Measurements from ENCODE around the gene EYS. TPM values are rescaled to one million over a fixed set of nuclear protein-coding genes. Genes with fewer than 3 reads are reported as not detected.
A peak's percentile ranks its signal among the peaks of the same experiment; 100 is the strongest.

EYS gene
- total and polyA plus RNA-seq, 8 donors: 0.24 to 0.85 (median 0.55) TPM

GRCh38 chr6:65091561-65091960, 615.5 kb downstream of the EYS start:
- no peak overlapping the region for H3K27ac ChIP-seq
- peaks cover 0 to 17% of the 10 kb centered on the region in 2 donors for H3K9me3 ChIP-seq
- intact Hi-C loops (cut with DNase I): no loop called here
- TF ChIP-seq, protein P1, sequence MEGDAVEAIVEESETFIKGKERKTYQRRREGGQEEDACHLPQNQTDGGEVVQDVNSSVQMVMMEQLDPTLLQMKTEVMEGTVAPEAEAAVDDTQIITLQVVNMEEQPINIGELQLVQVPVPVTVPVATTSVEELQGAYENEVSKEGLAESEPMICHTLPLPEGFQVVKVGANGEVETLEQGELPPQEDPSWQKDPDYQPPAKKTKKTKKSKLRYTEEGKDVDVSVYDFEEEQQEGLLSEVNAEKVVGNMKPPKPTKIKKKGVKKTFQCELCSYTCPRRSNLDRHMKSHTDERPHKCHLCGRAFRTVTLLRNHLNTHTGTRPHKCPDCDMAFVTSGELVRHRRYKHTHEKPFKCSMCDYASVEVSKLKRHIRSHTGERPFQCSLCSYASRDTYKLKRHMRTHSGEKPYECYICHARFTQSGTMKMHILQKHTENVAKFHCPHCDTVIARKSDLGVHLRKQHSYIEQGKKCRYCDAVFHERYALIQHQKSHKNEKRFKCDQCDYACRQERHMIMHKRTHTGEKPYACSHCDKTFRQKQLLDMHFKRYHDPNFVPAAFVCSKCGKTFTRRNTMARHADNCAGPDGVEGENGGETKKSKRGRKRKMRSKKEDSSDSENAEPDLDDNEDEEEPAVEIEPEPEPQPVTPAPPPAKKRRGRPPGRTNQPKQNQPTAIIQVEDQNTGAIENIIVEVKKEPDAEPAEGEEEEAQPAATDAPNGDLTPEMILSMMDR (IDR thresholded peaks at IDR 0.05): no peak
- ATAC-seq (no peak), DNase-seq (peak in 1 of 4 donors; percentile 16)
- no peaks in the 10 kb centered on the region for H3K27me3 ChIP-seq
- H3K36me3 ChIP-seq: no peaks in the 10 kb centered on the region
- no peak overlapping the region for H3K4me3 ChIP-seq
- no peaks in the 10 kb centered on the region for H3K4me1 ChIP-seq

- Histone ChIP-seq H3K9me3 (peaks cover 0 to 17% of the 10 kb centered on the region in 2 donors), H3K36me3 (no peaks in the 10 kb centered on the region), H3K27ac (no peak overlapping the region), H3K4me1 (no peaks in the 10 kb centered on the region), H3K4me3 (no peak overlapping the region), H3K27me3 (no peaks in the 10 kb centered on the region)
- ATAC-seq: no peak
- TF ChIP-seq, protein P1 (IDR thresholded peaks at IDR 0.05): no peak
- intact Hi-C loops (cut with DNase I): no loop called here
- DNase-seq: no peak
Observed at GRCh38 chr6:65088575-65088974, 618.5 kb downstream of the EYS start.

GRCh38 chr6:65081756-65082155, 625.3 kb downstream of the EYS start:
- TF ChIP-seq, protein P1 (IDR thresholded peaks at IDR 0.05): no peak

GRCh38 chr6:65075705-65076230, 631.3 kb downstream of the EYS start:
- no peaks in the 10 kb centered on the region for H3K9me3 ChIP-seq
- intact Hi-C loops (cut with DNase I): no loop called here
- no peaks in the 10 kb centered on the region for H3K4me1 ChIP-seq
- DNase-seq (no peak), ATAC-seq (no peak)
- H3K27me3 ChIP-seq: no peaks in the 10 kb centered on the region
- H3K27ac ChIP-seq: no peak overlapping the region
- TF ChIP-seq, protein P1 (IDR thresholded peaks at IDR 0.05): no peak
- H3K36me3 ChIP-seq: no peaks in the 10 kb centered on the region
- H3K4me3 ChIP-seq: no peak overlapping the region

More at GRCh38 chr6:65081756-65082155, 625.3 kb downstream of the EYS start:
- Histone ChIP-seq H3K36me3 (no peaks in the 10 kb centered on the region), H3K4me1 (no peaks in the 10 kb centered on the region), H3K27me3 (no peaks in the 10 kb centered on the region), H3K27ac (no peak overlapping the region), H3K4me3 (no peak overlapping the region), H3K9me3 (no peaks in the 10 kb centered on the region)
- DNase-seq (no peak), ATAC-seq (no peak)
- intact Hi-C loops (cut with DNase I): no loop called here

DNA sequence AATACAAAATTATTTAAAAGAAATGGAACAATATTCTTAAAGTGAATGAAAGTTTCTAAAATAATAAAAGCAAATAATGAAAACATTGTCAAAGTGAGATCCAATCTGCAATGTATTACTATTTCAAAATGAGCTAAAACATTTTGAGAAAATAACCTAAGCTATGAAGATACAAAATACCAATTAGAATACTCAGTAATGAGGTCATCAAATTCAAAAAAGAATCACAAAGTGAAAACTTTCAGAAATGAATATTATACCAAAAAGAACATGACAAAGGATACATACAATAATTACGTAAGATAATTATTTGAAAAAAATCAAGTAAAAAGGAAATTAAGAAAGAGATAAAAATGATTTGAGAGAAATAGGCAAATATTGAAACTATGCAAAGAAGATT, 634.5 kb downstream of the EYS start:
- intact Hi-C loops (cut with DNase I): no loop called here
- H3K36me3 ChIP-seq: no peaks in the 10 kb centered on the region
- ATAC-seq (no peak), DNase-seq (no peak)
- TF ChIP-seq, protein P1 (IDR thresholded peaks at IDR 0.05): no peak
- H3K4me1 ChIP-seq: no peaks in the 10 kb centered on the region
- H3K27me3 ChIP-seq: no peaks in the 10 kb centered on the region
- no peak overlapping the region for H3K4me3 ChIP-seq
- no peaks in the 10 kb centered on the region for H3K9me3 ChIP-seq
- no peak overlapping the region for H3K27ac ChIP-seq

Data from left lung (tissue), 10 donors.